ENCODE data around the gene GALT. TPM values are rescaled to one million over a fixed set of nuclear protein-coding genes. Genes with fewer than 3 reads are reported as not detected.

Gene GALT
- total and polyA plus RNA-seq, 2 of the 13 experiments (the other 11 are each of a cell fraction or from before 2014, with no cell fraction given) = 40.4 to 46.3 TPM

DNA sequence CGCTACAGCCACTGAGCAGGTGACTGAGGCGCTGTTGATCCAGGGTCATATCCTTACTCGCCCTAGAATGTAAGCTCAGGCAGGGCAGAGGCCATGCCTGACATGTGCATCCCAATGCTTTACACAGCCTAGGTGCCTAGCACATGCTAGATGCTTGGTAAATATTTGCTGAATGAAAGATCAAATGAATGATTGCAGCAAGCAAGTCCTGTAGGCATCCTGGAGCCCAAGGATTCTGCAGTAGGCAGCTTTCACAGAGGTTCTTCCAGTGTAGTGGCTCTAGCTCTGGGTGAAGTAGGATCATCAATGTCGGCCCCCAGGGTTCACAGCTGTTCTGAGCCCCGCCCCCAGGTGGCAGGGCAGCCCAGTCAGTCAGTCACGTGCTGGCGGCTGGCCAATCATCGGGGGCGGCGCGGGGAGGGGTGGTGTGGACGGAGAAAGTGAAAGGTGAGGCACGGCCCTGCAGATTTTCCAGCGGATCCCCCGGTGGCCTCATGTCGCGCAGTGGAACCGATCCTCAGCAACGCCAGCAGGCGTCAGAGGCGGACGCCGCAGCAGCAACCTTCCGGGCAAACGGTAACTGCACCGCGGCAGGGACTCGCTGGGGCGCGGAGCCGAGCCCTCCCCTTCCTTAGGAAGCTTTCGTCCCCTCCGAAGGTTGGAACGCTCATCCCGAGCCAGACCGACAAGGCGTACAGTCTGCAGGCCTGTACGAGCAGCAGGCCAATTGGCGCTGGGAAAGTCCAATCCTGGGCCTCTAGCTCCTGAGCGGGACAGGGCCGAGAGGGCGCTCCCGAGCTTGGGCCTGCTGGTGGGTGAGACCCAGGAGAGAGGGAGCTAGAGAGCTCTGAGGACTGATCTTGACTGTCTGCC is at the start of gene GALT (continued):
- TF ChIP-seq, protein P1, sequence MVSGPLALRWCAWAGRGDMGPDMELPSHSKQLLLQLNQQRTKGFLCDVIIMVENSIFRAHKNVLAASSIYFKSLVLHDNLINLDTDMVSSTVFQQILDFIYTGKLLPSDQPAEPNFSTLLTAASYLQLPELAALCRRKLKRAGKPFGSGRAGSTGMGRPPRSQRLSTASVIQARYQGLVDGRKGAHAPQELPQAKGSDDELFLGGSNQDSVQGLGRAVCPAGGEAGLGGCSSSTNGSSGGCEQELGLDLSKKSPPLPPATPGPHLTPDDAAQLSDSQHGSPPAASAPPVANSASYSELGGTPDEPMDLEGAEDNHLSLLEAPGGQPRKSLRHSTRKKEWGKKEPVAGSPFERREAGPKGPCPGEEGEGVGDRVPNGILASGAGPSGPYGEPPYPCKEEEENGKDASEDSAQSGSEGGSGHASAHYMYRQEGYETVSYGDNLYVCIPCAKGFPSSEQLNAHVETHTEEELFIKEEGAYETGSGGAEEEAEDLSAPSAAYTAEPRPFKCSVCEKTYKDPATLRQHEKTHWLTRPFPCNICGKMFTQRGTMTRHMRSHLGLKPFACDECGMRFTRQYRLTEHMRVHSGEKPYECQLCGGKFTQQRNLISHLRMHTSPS (CRISPR knock-in tag; IDR thresholded peaks at IDR 0.05; ENCODE audit: low read depth) = 0 out of 2 replicates have a peak, but pooled peaks have one; percentile 14
- TF ChIP-seq HOXA3 (CRISPR knock-in tag; IDR thresholded peaks at IDR 0.05) = peak; percentile 59
- TF ChIP-seq, protein P2, sequence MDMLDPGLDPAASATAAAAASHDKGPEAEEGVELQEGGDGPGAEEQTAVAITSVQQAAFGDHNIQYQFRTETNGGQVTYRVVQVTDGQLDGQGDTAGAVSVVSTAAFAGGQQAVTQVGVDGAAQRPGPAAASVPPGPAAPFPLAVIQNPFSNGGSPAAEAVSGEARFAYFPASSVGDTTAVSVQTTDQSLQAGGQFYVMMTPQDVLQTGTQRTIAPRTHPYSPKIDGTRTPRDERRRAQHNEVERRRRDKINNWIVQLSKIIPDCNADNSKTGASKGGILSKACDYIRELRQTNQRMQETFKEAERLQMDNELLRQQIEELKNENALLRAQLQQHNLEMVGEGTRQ (IDR thresholded peaks at IDR 0.05; ENCODE audit: low read depth, low read length) = peak; percentile 92
- TF ChIP-seq, protein P2 (CRISPR knock-in tag; IDR thresholded peaks at IDR 0.05; ENCODE audit: borderline replicate concordance) = peak; percentile 100; the same call in 1 of the 2 replicates
- 0 out of 2 replicates have a peak, but pooled peaks have one; percentile 76 for TF ChIP-seq TOE1 (CRISPR knock-in tag; IDR thresholded peaks at IDR 0.05)
- no peak for TF ChIP-seq POLR2AphosphoS2 (IDR thresholded peaks at IDR 0.05; ENCODE audit: low read depth, low read length)
- TF ChIP-seq ZNF446 (CRISPR knock-in tag; IDR thresholded peaks at IDR 0.05) = 0 out of 2 replicates have a peak, but pooled peaks have one; percentile 68
- TF ChIP-seq, protein P3, sequence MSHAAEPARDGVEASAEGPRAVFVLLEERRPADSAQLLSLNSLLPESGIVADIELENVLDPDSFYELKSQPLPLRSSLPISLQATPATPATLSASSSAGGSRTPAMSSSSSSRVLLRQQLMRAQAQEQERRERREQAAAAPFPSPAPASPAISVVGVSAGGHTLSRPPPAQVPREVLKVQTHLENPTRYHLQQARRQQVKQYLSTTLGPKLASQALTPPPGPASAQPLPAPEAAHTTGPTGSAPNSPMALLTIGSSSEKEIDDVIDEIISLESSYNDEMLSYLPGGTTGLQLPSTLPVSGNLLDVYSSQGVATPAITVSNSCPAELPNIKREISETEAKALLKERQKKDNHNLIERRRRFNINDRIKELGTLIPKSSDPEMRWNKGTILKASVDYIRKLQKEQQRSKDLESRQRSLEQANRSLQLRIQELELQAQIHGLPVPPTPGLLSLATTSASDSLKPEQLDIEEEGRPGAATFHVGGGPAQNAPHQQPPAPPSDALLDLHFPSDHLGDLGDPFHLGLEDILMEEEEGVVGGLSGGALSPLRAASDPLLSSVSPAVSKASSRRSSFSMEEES (CRISPR knock-in tag; IDR thresholded peaks at IDR 0.05) = peak; percentile 80
- no peak for TF ChIP-seq FOXP1 (IDR thresholded peaks at IDR 0.05)
- TF ChIP-seq FOXP1 (CRISPR knock-in tag; IDR thresholded peaks at IDR 0.05) = 0 out of 2 replicates have a peak, but pooled peaks have one; percentile 13
- TF ChIP-seq NR2F6 (IDR thresholded peaks at IDR 0.05) = peak; percentile 40; the same call in 1 of the 2 replicates
- peak; percentile 51 for TF ChIP-seq NR2F6 (CRISPR knock-in tag; IDR thresholded peaks at IDR 0.05)
- TF ChIP-seq, protein P4, sequence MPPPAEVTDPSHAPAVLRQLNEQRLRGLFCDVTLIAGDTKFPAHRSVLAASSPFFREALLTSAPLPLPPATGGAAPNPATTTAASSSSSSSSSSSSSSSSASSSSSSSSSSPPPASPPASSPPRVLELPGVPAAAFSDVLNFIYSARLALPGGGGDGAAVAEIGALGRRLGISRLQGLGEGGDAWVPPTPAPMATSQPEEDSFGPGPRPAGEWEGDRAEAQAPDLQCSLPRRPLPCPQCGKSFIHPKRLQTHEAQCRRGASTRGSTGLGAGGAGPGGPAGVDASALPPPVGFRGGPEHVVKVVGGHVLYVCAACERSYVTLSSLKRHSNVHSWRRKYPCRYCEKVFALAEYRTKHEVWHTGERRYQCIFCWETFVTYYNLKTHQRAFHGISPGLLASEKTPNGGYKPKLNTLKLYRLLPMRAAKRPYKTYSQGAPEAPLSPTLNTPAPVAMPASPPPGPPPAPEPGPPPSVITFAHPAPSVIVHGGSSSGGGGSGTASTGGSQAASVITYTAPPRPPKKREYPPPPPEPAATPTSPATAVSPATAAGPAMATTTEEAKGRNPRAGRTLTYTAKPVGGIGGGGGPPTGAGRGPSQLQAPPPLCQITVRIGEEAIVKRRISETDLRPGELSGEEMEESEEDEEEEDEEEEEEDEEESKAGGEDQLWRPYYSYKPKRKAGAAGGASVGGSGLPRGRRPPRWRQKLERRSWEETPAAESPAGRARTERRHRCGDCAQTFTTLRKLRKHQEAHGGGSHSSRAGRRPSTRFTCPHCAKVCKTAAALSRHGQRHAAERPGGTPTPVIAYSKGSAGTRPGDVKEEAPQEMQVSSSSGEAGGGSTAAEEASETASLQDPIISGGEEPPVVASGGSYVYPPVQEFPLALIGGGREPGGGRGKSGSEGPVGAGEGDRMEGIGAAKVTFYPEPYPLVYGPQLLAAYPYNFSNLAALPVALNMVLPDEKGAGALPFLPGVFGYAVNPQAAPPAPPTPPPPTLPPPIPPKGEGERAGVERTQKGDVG (CRISPR knock-in tag; IDR thresholded peaks at IDR 0.05; ENCODE audit: borderline replicate concordance) = peak; percentile 37; the same call in 1 of the 2 replicates
- TF ChIP-seq NCOA2 (CRISPR knock-in tag; IDR thresholded peaks at IDR 0.05) = peak; percentile 16; the same call in 1 of the 2 replicates
- TF ChIP-seq, protein P5, sequence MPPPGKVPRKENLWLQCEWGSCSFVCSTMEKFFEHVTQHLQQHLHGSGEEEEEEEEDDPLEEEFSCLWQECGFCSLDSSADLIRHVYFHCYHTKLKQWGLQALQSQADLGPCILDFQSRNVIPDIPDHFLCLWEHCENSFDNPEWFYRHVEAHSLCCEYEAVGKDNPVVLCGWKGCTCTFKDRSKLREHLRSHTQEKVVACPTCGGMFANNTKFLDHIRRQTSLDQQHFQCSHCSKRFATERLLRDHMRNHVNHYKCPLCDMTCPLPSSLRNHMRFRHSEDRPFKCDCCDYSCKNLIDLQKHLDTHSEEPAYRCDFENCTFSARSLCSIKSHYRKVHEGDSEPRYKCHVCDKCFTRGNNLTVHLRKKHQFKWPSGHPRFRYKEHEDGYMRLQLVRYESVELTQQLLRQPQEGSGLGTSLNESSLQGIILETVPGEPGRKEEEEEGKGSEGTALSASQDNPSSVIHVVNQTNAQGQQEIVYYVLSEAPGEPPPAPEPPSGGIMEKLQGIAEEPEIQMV (CRISPR knock-in tag; IDR thresholded peaks at IDR 0.05; ENCODE audit: low read depth) = peak; percentile 37; the same call in 1 of the 2 replicates
- TF ChIP-seq POLR2A (IDR thresholded peaks at IDR 0.05; ENCODE audit: insufficient read depth in 1 of 2, low read depth in 2 of 2, low read length in 2 of 2) = peak in 1 of 2 experiments; percentile 73; a peak in 2 of 4 replicates
- TF ChIP-seq ZNF124 (CRISPR knock-in tag; IDR thresholded peaks at IDR 0.05) = peak; percentile 86; the same call in 1 of the 2 replicates
- peak; percentile 87 for TF ChIP-seq ASH2L (IDR thresholded peaks at IDR 0.05; ENCODE audit: insufficient read length, low read depth, low read length)
- peak; percentile 51; the same call in 1 of the 2 replicates for TF ChIP-seq REPIN1 (CRISPR knock-in tag; IDR thresholded peaks at IDR 0.05; ENCODE audit: borderline replicate concordance, low read depth)

All from HepG2 (cell line).